Head of caudate nucleus (tissue), 42 donors: ENCODE results near the gene BUD31.
"Not testable (repeated sequence)": the region's sequence is repeated elsewhere in the genome, so short reads cannot be mapped to it uniquely, and the experiment has no call there.

ENCODE experiments used
- DNase-seq, 42 donors: peaks; one replicate each; pipeline versions ENCODE4 v3.0.0 to v3.0.0-alpha.2; 2020 to 2021; ENCODE audit warnings: mixed read lengths in 7 of 42
- intact Hi-C: fragments of 100-400 bp; cut with DNase I; formaldehyde crosslinking; loops from one replicate; pipeline ENCODE4 v1.15.0; 2022

The BUD31 gene

GRCh38 chr7:99379693-99380031, 29.1 kb upstream of the BUD31 start:
- intact Hi-C loops, DNase-seq: not testable (repeated sequence)

GRCh38 chr7:99380032-99380822, 28.5 kb upstream of the BUD31 start:
- DNase-seq, result peak; percentile 41 to 92 (median 73)
- intact Hi-C loops, result no loop called here

GRCh38 chr7:99380823-99381663, 27.7 kb upstream of the BUD31 start:
- intact Hi-C loops, result no loop called here
- DNase-seq, result peak in 32 of 42 donors; percentile 19 to 75 (median 59)

GRCh38 chr7:99381664-99382075, 27.1 kb upstream of the BUD31 start:
- no peak for DNase-seq
- intact Hi-C loops, result no loop called here

GRCh38 chr7:99383203-99383602, 25.6 kb upstream of the BUD31 start:
- intact Hi-C loops, result no loop called here
- DNase-seq, result no peak

GRCh38 chr7:99383791-99384370, 24.9 kb upstream of the BUD31 start:
- intact Hi-C loops, result no loop called here
- DNase-seq, result no peak

GRCh38 chr7:99384523-99384922, 24.2 kb upstream of the BUD31 start:
- no peak for DNase-seq
- intact Hi-C loops, result no loop called here

- intact Hi-C loops, result no loop called here
- no peak for DNase-seq
Measured at GRCh38 chr7:99385564-99385963, 23.2 kb upstream of the BUD31 start.

GRCh38 chr7:99386584-99387238, 22.1 kb upstream of the BUD31 start:
- intact Hi-C loops, result no loop called here
- DNase-seq, result no peak

- intact Hi-C loops, DNase-seq: not testable (repeated sequence)
Measured at GRCh38 chr7:99387239-99387635, 21.5 kb upstream of the BUD31 start.

GRCh38 chr7:99387912-99388311, 20.9 kb upstream of the BUD31 start:
- no peak for DNase-seq
- intact Hi-C loops, result no loop called here

- DNase-seq, result no peak
- intact Hi-C loops, result no loop called here
Measured at GRCh38 chr7:99389772-99390171, 19.0 kb upstream of the BUD31 start.

GRCh38 chr7:99390941-99391602, 17.7 kb upstream of the BUD31 start:
- intact Hi-C loops, result no loop called here
- DNase-seq, result no peak

- intact Hi-C loops, result no loop called here
- DNase-seq, result no peak
Measured at GRCh38 chr7:99392046-99392445, 16.7 kb upstream of the BUD31 start.

- DNase-seq, result peak; percentile 33 to 90 (median 76)
- intact Hi-C loops, result no loop called here
Measured at GRCh38 chr7:99392659-99393354, 16.0 kb upstream of the BUD31 start.

- DNase-seq, result peak in 8 of 42 donors; percentile 14 to 54 (median 24)
- intact Hi-C loops, result no loop called here
Measured at GRCh38 chr7:99393355-99394187, 15.2 kb upstream of the BUD31 start.

GRCh38 chr7:99394188-99394502, 14.6 kb upstream of the BUD31 start:
- intact Hi-C loops, result no loop called here
- no peak for DNase-seq
